ENCODE measurements around the gene PRMT9.

DNA sequence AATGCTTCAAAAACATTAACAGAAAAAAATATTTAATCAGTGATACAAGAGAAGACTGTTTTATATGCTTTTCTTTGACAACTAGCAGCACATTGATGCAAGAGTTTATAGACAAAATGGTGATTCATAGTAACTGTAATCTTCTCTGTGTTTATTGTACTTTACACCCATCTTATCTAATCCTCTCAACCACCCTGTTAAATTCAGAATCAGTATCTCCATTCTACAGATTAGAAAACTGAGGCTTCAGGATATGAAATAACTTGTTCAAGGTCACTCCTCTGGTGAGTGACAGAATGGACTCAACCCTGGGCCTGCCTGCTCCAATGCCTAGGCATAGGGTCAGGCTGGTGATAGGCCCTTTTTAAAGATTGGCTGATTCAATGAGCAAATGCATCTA, 92.9 kb downstream of the PRMT9 start:
- TF ChIP-seq KDM1A (CRISPR knock-in tag; IDR thresholded peaks at IDR 0.05): no peak
- TF ChIP-seq ZNF766 (CRISPR knock-in tag; IDR thresholded peaks at IDR 0.05; ENCODE audit: borderline replicate concordance): no peak
- no peak for TF ChIP-seq HNF4G (IDR thresholded peaks at IDR 0.05; ENCODE audit: borderline replicate concordance, low read depth, low read length)
- TF ChIP-seq HNF4G (CRISPR knock-in tag; IDR thresholded peaks at IDR 0.05; ENCODE audit: borderline replicate concordance, low read depth): no peak
- TF ChIP-seq ZNF501 (CRISPR knock-in tag; IDR thresholded peaks at IDR 0.05): no peak
- TF ChIP-seq ADNP (CRISPR knock-in tag; IDR thresholded peaks at IDR 0.05): no peak
- no peak for TF ChIP-seq POLR2AphosphoS5 (IDR thresholded peaks at IDR 0.05; ENCODE audit: low read depth, low read length)
- no peak for TF ChIP-seq NFYB (CRISPR knock-in tag; IDR thresholded peaks at IDR 0.05)
- no peak for TF ChIP-seq HDAC6 (IDR thresholded peaks at IDR 0.05; ENCODE audit: low read depth, low read length)
- TF ChIP-seq KLF16 (CRISPR knock-in tag; IDR thresholded peaks at IDR 0.05): no peak
- TF ChIP-seq POGZ (CRISPR knock-in tag; IDR thresholded peaks at IDR 0.05): no peak
- no peak for TF ChIP-seq THAP7 (CRISPR knock-in tag; IDR thresholded peaks at IDR 0.05)
- no peak for TF ChIP-seq THRA (CRISPR knock-in tag; IDR thresholded peaks at IDR 0.05; ENCODE audit: borderline replicate concordance)
- no peak for TF ChIP-seq SRSF1 (optimal IDR thresholded peaks at IDR 0.05; ENCODE audit: low read depth, low read length)
- no peak for TF ChIP-seq CCAR2 (optimal IDR thresholded peaks at IDR 0.05; ENCODE audit: low read depth, low read length)

Measured in HepG2 (cell line).